KMS-11 (cell line): ENCODE results near the gene RHBDF2.

Source experiments
- H2AFZ ChIP-seq: fragments of 200-600 bp; sonication (generic); 2 replicates; pipeline ENCODE4 v1.6.1; 2016; ENCODE audit warnings: antibody characterized with exemption, mixed run types, low read depth
- H3K27ac ChIP-seq: fragments of 200-600 bp; sonication (generic); 2 replicates; pipeline ENCODE4 v1.6.1; 2016; ENCODE audit warnings: mild to moderate bottlenecking, mixed run types
- H3K27me3 ChIP-seq: fragments of 200-600 bp; sonication (generic); 2 replicates; pipeline ENCODE4 v1.6.1; 2017; ENCODE audit warnings: mild to moderate bottlenecking, low read depth, mixed run types, moderate library complexity; ENCODE audit not compliant: insufficient read depth
- H3K36me3 ChIP-seq: fragments of 200-600 bp; sonication (generic); 2 replicates; pipeline ENCODE4 v1.6.1; 2017; ENCODE audit warnings: mild to moderate bottlenecking, mixed run types; ENCODE audit not compliant: insufficient read depth
- H3K4me1 ChIP-seq: fragments of 200-600 bp; sonication (generic); 2 replicates; pipeline ENCODE4 v1.6.1; 2016; ENCODE audit warnings: mild to moderate bottlenecking, low read depth, mixed run types; ENCODE audit not compliant: poor library complexity, severe bottlenecking
- H3K4me2 ChIP-seq: fragments of 200-600 bp; sonication (generic); 2 replicates; pipeline ENCODE4 v1.7.0; 2016; ENCODE audit warnings: mild to moderate bottlenecking, mixed run types
- H3K4me3 ChIP-seq: fragments of 200-600 bp; sonication (generic); IDR thresholded peaks from 2 replicates; pipeline ENCODE4 v1.6.1; 2017; ENCODE audit warnings: low read depth, low read length, mixed read lengths; ENCODE audit not compliant: insufficient read depth
- H3K79me2 ChIP-seq: fragments of 200-600 bp; sonication (generic); 2 replicates; pipeline ENCODE4 v1.6.1; 2016; ENCODE audit warnings: low read depth, mixed run types; ENCODE audit not compliant: insufficient read depth
- H3K9ac ChIP-seq: fragments of 200-600 bp; sonication (generic); 2 replicates; pipeline ENCODE4 v1.6.1; 2016; ENCODE audit warnings: mild to moderate bottlenecking, mixed run types
- H4K20me1 ChIP-seq: fragments of 200-600 bp; sonication (generic); 2 replicates; pipeline ENCODE4 v1.6.1; 2016; ENCODE audit warnings: mild to moderate bottlenecking, mixed run types; ENCODE audit not compliant: insufficient read depth
- CTCF ChIP-seq: fragments of 200-600 bp; sonication (generic); conservative IDR thresholded peaks from 2 replicates; pipeline ENCODE4 v1.6.1; 2017; ENCODE audit warnings: low read depth, mild to moderate bottlenecking, antibody characterized with exemption, low read length, moderate library complexity, mixed read lengths

Gene RHBDF2

DNA sequence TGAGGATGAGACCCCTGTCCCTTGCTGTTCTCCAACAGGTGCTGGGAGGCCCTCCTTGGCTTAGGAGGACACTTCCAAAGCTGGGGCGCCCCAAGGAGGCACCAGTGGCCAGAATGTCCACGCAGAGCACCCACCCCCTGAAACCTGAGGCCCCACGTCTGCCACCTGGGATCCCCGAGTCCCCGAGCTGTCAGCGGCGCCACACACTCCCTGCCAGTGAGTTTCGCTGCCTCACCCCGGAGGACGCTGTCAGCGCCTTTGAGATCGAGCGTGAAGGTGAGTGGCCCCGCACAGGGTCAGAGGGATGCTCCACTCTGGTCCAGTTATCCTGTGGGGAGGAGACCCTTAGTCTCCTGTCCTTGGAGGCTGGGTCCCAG lies 32.6 kb downstream of the RHBDF2 start:
- Histone ChIP-seq H3K27me3 (no peaks in the 10 kb centered on the region), H3K4me1 (peaks cover 15% of the 10 kb centered on the region), H3K27ac (no peak overlapping the region), H4K20me1 (no peaks in the 10 kb centered on the region), H3K4me3 (no peak overlapping the region), H3K36me3 (no peaks in the 10 kb centered on the region), H3K9ac (no peak overlapping the region), H3K79me2 (no peaks in the 10 kb centered on the region), H2AFZ (no peak overlapping the region), H3K4me2 (no peak overlapping the region)
- no peak for TF ChIP-seq CTCF

DNA sequence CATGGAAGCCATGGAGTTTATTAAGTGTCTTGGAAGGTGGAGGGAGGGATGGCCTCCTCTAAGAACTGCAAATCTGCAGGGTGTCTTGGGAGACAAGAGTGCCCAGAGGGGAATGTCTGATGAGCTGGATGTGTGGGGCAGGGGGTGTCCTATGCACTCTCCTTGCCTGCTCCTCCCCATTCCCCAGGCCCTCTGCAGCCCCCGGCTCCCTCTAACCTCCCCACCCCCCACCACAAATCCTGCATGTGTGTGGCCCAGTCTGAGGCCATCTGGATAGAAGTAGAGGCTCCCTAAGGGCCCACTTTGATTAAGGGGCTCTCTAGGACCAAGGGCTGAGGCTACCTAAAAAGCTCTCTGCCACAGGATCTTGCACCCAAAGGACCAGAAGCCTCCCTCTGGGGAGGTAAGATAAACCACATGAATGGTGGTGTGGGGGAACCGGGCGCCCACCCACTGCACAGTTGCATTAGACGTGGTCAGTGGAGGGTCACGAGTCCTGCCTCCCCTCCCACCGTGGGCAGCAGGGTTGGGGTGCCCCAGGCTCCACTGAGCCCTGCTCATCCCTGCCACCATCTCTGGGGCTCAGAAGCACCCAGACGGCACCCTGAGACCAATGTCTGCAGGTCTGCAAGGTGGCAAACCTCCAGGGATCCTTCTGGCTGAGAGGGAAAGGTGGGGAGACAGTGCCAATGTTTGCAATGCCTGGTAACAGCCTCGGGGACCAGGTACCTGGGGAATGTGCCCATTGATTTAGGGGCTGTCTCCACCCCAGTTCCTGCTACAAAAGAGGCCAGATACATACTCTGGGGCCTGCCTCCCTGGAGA lies 33.2 kb downstream of the RHBDF2 start:
- TF ChIP-seq CTCF = no peak
- no peaks in the 10 kb centered on the region for H4K20me1 ChIP-seq
- H3K36me3 ChIP-seq = no peaks in the 10 kb centered on the region
- peaks cover 15% of the 10 kb centered on the region for H3K4me1 ChIP-seq
- no peak overlapping the region for H3K9ac ChIP-seq
- H3K4me2 ChIP-seq = no peak overlapping the region
- H3K27me3 ChIP-seq = no peaks in the 10 kb centered on the region
- H3K79me2 ChIP-seq = no peaks in the 10 kb centered on the region
- H3K4me3 ChIP-seq = no peak overlapping the region
- no peak overlapping the region for H3K27ac ChIP-seq
- no peak overlapping the region for H2AFZ ChIP-seq

- no peak within 1 kb of the TSS for H3K9ac ChIP-seq
- TF ChIP-seq CTCF = no peak
- H3K27ac ChIP-seq = no peak within 1 kb of the TSS
These were observed 33.9 kb downstream of the RHBDF2 start, which contains the start of gene AANAT for GRCh38 chr17:76467366-76467765. Gene AANAT (plus strand): TSS chr17:76467603. CDS start chr17:76468747, 1,144 bp downstream.

GRCh38 chr17:76466775-76467130 lies 34.5 kb downstream of the RHBDF2 start:
- Histone ChIP-seq H2AFZ (no peak overlapping the region), H3K4me1 (peaks cover 15% of the 10 kb centered on the region), H3K27ac (no peak overlapping the region), H3K4me3 (no peak overlapping the region), H3K27me3 (no peaks in the 10 kb centered on the region), H3K4me2 (no peak overlapping the region; the same call in 1 of the 2 replicates), H3K79me2 (no peaks in the 10 kb centered on the region), H3K36me3 (no peaks in the 10 kb centered on the region), H3K9ac (no peak overlapping the region), H4K20me1 (no peaks in the 10 kb centered on the region)
- TF ChIP-seq CTCF = no peak

More at GRCh38 chr17:76467366-76467765, 33.9 kb downstream of the RHBDF2 start, which contains the start of gene AANAT:
- Histone ChIP-seq H3K36me3 (no peaks in the 10 kb centered on the region), H3K4me2 (no peak within 1 kb of the TSS; the same call in 1 of the 2 replicates), H4K20me1 (no peaks in the 10 kb centered on the region), H3K79me2 (no peaks in the 10 kb centered on the region), H3K4me1 (peaks cover 15% of the 10 kb centered on the region), H3K4me3 (no peak within 1 kb of the TSS), H2AFZ (peak within 1 kb of the TSS; percentile 75; the same call in 1 of the 2 replicates), H3K27me3 (no peaks in the 10 kb centered on the region)
